A549 (cell line): ENCODE results near the gene SMAD3. TPM values are rescaled to one million over a fixed set of nuclear protein-coding genes. Genes with fewer than 3 reads are reported as not detected.

Source experiments
- ATAC-seq, 2 experiments: fragments of 200-7000 bp in 1 of 2; fragments of >200 bp in 1 of 2; cut with Nextera tagmentation in 1 of 2; cut with Tn5 transposase in 1 of 2; 3 replicates each; pipeline versions ENCODE4 v1.8.0 to v1.9.1; 2018 to 2020; ENCODE audit warnings: mild to moderate bottlenecking in 1 of 2, moderate library complexity in 1 of 2
- CTCF ChIA-PET: fragments of 300-600 bp; sonication (Branson Sonifier 250); formaldehyde crosslinking; extraction: SDS; loops from one replicate; lab custom pipeline; 2021; ENCODE audit warnings: antibody characterized with exemption, inconsistent platforms; lab: Yijun Ruan, JAX
- POLR2A ChIA-PET: fragments of 350-600 bp; formaldehyde crosslinking; extraction: SDS; loops from one replicate; lab custom pipeline; 2021; ENCODE audit warnings: antibody characterized with exemption, inconsistent platforms; lab: Yijun Ruan, JAX
- DNase-seq, 2 experiments: peaks; one replicate each; pipeline versions ENCODE4 v3.0.0 to v3.0.0-alpha.2; 2011 to 2016; ENCODE audit warnings: low read depth in 1 of 2, low spot score in 1 of 2
- FAIRE-seq: peaks from 2 replicates; lab custom pipeline; 2011; peaks lifted over from hg19 to GRCh38; lab: Jason Lieb, UNC
- H3K27ac ChIP-seq, 2 experiments: fragments of >200 bp; sonication (Bioruptor Twin); formaldehyde crosslinking; 3 replicates each; pipeline ENCODE4 v1.5.1; 2016 to 2017
- H3K4me1 ChIP-seq: fragments of >200 bp; sonication (Bioruptor Twin); formaldehyde crosslinking; 3 replicates; pipeline ENCODE4 v1.6.1; 2016
- H3K4me2 ChIP-seq: fragments of >200 bp; sonication (Bioruptor Twin); formaldehyde crosslinking; 3 replicates; pipeline ENCODE4 v1.6.1; 2016
- H3K4me3 ChIP-seq: fragments of >200 bp; sonication (Bioruptor Twin); formaldehyde crosslinking; 3 replicates; pipeline ENCODE4 v1.5.1; 2016
- H3K9me3 ChIP-seq: fragments of >200 bp; sonication (Bioruptor Twin); formaldehyde crosslinking; 3 replicates; pipeline ENCODE4 v1.6.1; 2016
- CBX8 ChIP-seq: fragments of 200-600 bp; sonication (generic); IDR thresholded peaks from 2 replicates; pipeline ENCODE4 v1.6.1; 2016
- EHF ChIP-seq: fragments of 250-450 bp; sonication (Bioruptor Pico); IDR thresholded peaks from 2 replicates; pipeline ENCODE4 v1.5.0; 2020; ENCODE audit warnings: mild to moderate bottlenecking
- EHMT2 ChIP-seq: fragments of 200-600 bp; sonication (generic); IDR thresholded peaks from 2 replicates; pipeline ENCODE4 v1.6.1; 2016; ENCODE audit warnings: antibody characterized with exemption, low read depth, mild to moderate bottlenecking, moderate library complexity
- EP300 ChIP-seq, 2 experiments: fragments of >200 bp; sonication (Bioruptor Twin); formaldehyde crosslinking; IDR thresholded peaks; 2 replicates in 1 of 2; 3 replicates in 1 of 2; pipeline ENCODE4 v1.6.1; 2016 to 2017
- FOSB ChIP-seq: fragments of 250-450 bp; sonication (Bioruptor Pico); IDR thresholded peaks from 2 replicates; pipeline ENCODE4 v1.5.0; 2020; ENCODE audit warnings: mild to moderate bottlenecking, moderate library complexity
- FOSL2 ChIP-seq, 2 experiments: fragments of 450-650 bp in 1 of 2; fragments of >200 bp in 1 of 2; sonication (Bioruptor Twin) in 1 of 2; formaldehyde crosslinking; IDR thresholded peaks; 2 replicates each; pipeline versions ENCODE4 v1.5.0 to v1.6.1; 2016 to 2020; ENCODE audit warnings: mild to moderate bottlenecking in 1 of 2, moderate library complexity in 1 of 2
- FOXS1 ChIP-seq: fragments of 250-450 bp; sonication (Bioruptor Pico); IDR thresholded peaks from 2 replicates; pipeline ENCODE4 v1.5.0; 2020; ENCODE audit warnings: mild to moderate bottlenecking, moderate library complexity
- HDAC2 ChIP-seq: fragments of 200-600 bp; sonication (generic); IDR thresholded peaks from 2 replicates; pipeline ENCODE4 v1.6.1; 2016
- HOXB5 ChIP-seq: fragments of 250-450 bp; sonication (Bioruptor Pico); IDR thresholded peaks from 2 replicates; pipeline ENCODE4 v1.5.0; 2020; ENCODE audit warnings: mild to moderate bottlenecking, moderate library complexity
- JUN ChIP-seq, 2 experiments: fragments of >200 bp; sonication (Bioruptor Twin); formaldehyde crosslinking; IDR thresholded peaks; 2 replicates in 1 of 2; 3 replicates in 1 of 2; pipeline ENCODE4 v1.6.1; 2016 to 2017
- JUNB ChIP-seq: fragments of >200 bp; sonication (Bioruptor Twin); formaldehyde crosslinking; IDR thresholded peaks from 2 replicates; pipeline ENCODE4 v1.6.1; 2016
- MAFK ChIP-seq: fragments of 450-650 bp; IDR thresholded peaks from 2 replicates; pipeline ENCODE4 v1.6.1; 2014; ENCODE audit not compliant: partially characterized antibody
- MYC ChIP-seq: IDR thresholded peaks from 2 replicates; pipeline ENCODE4 v1.6.1; 2012; ENCODE audit warnings: mild to moderate bottlenecking, inconsistent platforms, low read length, improper control_type of control experiment, borderline replicate concordance
- NFE2L2 ChIP-seq: fragments of 150-350 bp; conservative IDR thresholded peaks from 2 replicates; pipeline ENCODE4 v1.6.1; 2014; ENCODE audit warnings: low read length
- NR3C1 ChIP-seq: fragments of >200 bp; sonication (Bioruptor Twin); formaldehyde crosslinking; IDR thresholded peaks from 3 replicates; pipeline ENCODE4 v1.6.1; 2017
- PHF8 ChIP-seq: fragments of 200-600 bp; sonication (generic); IDR thresholded peaks from 2 replicates; pipeline ENCODE4 v1.6.1; 2016; ENCODE audit warnings: low read depth, mild to moderate bottlenecking, antibody characterized with exemption, moderate library complexity, borderline replicate concordance
- POLR2A ChIP-seq: IDR thresholded peaks from 2 replicates; pipeline ENCODE4 v1.6.1; 2012; ENCODE audit warnings: mild to moderate bottlenecking, low read length
- POLR2AphosphoS2 ChIP-seq: conservative IDR thresholded peaks from 2 replicates; pipeline ENCODE4 v1.6.1; 2012; ENCODE audit warnings: low read length, improper control_type of control experiment, inconsistent platforms
- RARB ChIP-seq: fragments of 250-450 bp; sonication (Bioruptor Pico); IDR thresholded peaks from 2 replicates; pipeline ENCODE4 v1.8.0; 2021; ENCODE audit warnings: mild to moderate bottlenecking, moderate library complexity
- RCOR1 ChIP-seq: fragments of 150-350 bp; IDR thresholded peaks from 2 replicates; pipeline ENCODE4 v1.6.1; 2014; ENCODE audit warnings: antibody characterized with exemption, low read length, low read depth
- RFX5 ChIP-seq: fragments of 450-650 bp; IDR thresholded peaks from 2 replicates; pipeline ENCODE4 v1.7.1; 2014; ENCODE audit warnings: antibody characterized with exemption, mild to moderate bottlenecking, moderate library complexity
- RNF2 ChIP-seq: fragments of 200-600 bp; sonication (generic); IDR thresholded peaks from 2 replicates; pipeline ENCODE4 v1.6.1; 2016; ENCODE audit warnings: low read depth, mild to moderate bottlenecking, antibody characterized with exemption, moderate library complexity, borderline replicate concordance
- TFCP2L1 ChIP-seq: fragments of 250-450 bp; sonication (Bioruptor Pico); IDR thresholded peaks from 2 replicates; pipeline ENCODE4 v1.5.0; 2021; ENCODE audit warnings: mild to moderate bottlenecking
- ZFP36 ChIP-seq: fragments of 450-650 bp; IDR thresholded peaks from 2 replicates; pipeline ENCODE4 v1.6.1; 2014; ENCODE audit warnings: borderline replicate concordance; ENCODE audit not compliant: partially characterized antibody
- WGBS: methylation state at CpG from one replicate; pipeline ENCODE4 v1.1.6; 2017; ENCODE audit errors: missing lambda C conversion rate; 5-methylcytosine and 5-hydroxymethylcytosine counted together
- polyA plus RNA-seq, 4 experiments: library from polyadenylated mRNA; depleted of rRNA in 3 of 4; stranded (reverse); fragments of >200 nt; fragmentation: RNase III in 1 of 4; extraction: RNeasy Plus Mini Kit Qiagen cat#74134 plus additional on column Dnase treatment in 1 of 4; gene quantifications; 2 replicates in 3 of 4; 3 replicates in 1 of 4; pipeline ENCODE4 v1.2.3, GENCODE V29; 2011 to 2017
- TF ChIP-seq, protein P1 (sequence below): fragments of 250-450 bp; sonication (Bioruptor Pico); IDR thresholded peaks from 2 replicates; pipeline ENCODE4 v1.5.0; 2021; ENCODE audit warnings: mild to moderate bottlenecking, moderate library complexity, borderline replicate concordance
- TF ChIP-seq, protein P2 (sequence below): fragments of 200-600 bp; sonication (generic); IDR thresholded peaks from 2 replicates; pipeline ENCODE4 v1.6.1; 2016; ENCODE audit warnings: antibody characterized with exemption, mild to moderate bottlenecking, moderate library complexity
- TF ChIP-seq, protein P3 (sequence below): fragments of >200 bp; sonication (Bioruptor Twin); formaldehyde crosslinking; IDR thresholded peaks from 2 replicates; pipeline ENCODE4 v1.6.1; 2016
- TF ChIP-seq, protein P4 (sequence below): fragments of 150-350 bp; IDR thresholded peaks from 2 replicates; pipeline ENCODE4 v1.6.1; 2014; ENCODE audit warnings: low read depth, mild to moderate bottlenecking, low read length
- TF ChIP-seq, protein P5 (sequence below): IDR thresholded peaks from 2 replicates; pipeline ENCODE4 v1.6.1; 2012
- TF ChIP-seq, protein P6 (sequence below): IDR thresholded peaks from 2 replicates; pipeline ENCODE4 v1.6.1; 2012; ENCODE audit warnings: low read depth, borderline replicate concordance
- TF ChIP-seq, protein P7 (sequence below): IDR thresholded peaks from 2 replicates; pipeline ENCODE4 v1.6.1; 2012

Gene SMAD3
- polyA plus RNA-seq, 2 of the 4 experiments (the other 2 are of a cell fraction) = 74.6 to 77.2 TPM

DNA sequence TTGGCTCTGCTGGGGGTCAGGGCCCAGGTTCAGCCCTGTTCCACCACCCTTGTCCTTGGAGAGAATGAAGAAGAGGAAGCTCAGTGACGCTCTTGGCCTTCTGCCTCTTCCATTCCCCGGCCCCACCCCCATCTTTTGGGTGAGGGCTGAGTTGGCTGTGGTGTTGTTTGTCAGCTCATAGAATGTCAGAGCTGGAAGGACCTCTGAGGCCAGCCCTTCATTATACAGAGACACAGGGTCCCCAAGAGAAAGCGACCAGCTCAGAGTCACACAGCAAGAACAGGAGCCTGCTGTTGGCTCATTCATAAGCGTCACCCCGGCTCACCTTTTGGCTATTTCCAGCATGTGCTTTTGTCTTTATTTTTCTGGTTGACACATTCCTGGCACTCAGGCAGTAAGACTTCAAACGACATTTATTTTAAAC, 120.8 kb downstream of the SMAD3 start:
- Histone ChIP-seq H3K4me2 (no peak overlapping the region), H3K9me3 (no peaks in the 10 kb centered on the region), H3K4me1 (peaks cover 53% of the 10 kb centered on the region), H3K27ac (peak overlapping the region in 1 of 2 experiments; percentile 15; a peak in 3 of 6 replicates), H3K4me3 (no peak overlapping the region)
- no peak; a peak in 1 of 6 replicates for ATAC-seq
- WGBS = 86% methylated on average over 6 of the region's 6 CpGs
- no peak for FAIRE-seq
- CTCF ChIA-PET = interaction anchor here (0.9 to 2.0 kb wide), 9 partner anchors 10 to 240 kb away, joined by 3 to 13 read pairs (median 3); no protein-coding TSS in a partner anchor
- DNase-seq = peak in 1 of 2 experiments; percentile 12
- TF ChIP-seq JUN (IDR thresholded peaks at IDR 0.05) (no peak), RARB (no peak), CBX8 (no peak), ZFP36 (no peak), HOXB5 (CRISPR knock-in tag) (no peak), EP300 (IDR thresholded peaks at IDR 0.05) (no peak), POLR2AphosphoS2 (no peak), RNF2 (no peak), FOSL2 (IDR thresholded peaks at IDR 0.05) (no peak), FOSL2 (CRISPR knock-in tag; IDR thresholded peaks at IDR 0.05) (no peak), TFCP2L1 (no peak)
- TF ChIP-seq, protein P1, sequence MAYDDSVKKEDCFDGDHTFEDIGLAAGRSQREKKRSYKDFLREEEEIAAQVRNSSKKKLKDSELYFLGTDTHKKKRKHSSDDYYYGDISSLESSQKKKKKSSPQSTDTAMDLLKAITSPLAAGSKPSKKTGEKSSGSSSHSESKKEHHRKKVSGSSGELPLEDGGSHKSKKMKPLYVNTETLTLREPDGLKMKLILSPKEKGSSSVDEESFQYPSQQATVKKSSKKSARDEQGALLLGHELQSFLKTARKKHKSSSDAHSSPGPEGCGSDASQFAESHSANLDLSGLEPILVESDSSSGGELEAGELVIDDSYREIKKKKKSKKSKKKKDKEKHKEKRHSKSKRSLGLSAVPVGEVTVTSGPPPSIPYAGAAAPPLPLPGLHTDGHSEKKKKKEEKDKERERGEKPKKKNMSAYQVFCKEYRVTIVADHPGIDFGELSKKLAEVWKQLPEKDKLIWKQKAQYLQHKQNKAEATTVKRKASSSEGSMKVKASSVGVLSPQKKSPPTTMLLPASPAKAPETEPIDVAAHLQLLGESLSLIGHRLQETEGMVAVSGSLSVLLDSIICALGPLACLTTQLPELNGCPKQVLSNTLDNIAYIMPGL = no peak
- TF ChIP-seq, protein P2, sequence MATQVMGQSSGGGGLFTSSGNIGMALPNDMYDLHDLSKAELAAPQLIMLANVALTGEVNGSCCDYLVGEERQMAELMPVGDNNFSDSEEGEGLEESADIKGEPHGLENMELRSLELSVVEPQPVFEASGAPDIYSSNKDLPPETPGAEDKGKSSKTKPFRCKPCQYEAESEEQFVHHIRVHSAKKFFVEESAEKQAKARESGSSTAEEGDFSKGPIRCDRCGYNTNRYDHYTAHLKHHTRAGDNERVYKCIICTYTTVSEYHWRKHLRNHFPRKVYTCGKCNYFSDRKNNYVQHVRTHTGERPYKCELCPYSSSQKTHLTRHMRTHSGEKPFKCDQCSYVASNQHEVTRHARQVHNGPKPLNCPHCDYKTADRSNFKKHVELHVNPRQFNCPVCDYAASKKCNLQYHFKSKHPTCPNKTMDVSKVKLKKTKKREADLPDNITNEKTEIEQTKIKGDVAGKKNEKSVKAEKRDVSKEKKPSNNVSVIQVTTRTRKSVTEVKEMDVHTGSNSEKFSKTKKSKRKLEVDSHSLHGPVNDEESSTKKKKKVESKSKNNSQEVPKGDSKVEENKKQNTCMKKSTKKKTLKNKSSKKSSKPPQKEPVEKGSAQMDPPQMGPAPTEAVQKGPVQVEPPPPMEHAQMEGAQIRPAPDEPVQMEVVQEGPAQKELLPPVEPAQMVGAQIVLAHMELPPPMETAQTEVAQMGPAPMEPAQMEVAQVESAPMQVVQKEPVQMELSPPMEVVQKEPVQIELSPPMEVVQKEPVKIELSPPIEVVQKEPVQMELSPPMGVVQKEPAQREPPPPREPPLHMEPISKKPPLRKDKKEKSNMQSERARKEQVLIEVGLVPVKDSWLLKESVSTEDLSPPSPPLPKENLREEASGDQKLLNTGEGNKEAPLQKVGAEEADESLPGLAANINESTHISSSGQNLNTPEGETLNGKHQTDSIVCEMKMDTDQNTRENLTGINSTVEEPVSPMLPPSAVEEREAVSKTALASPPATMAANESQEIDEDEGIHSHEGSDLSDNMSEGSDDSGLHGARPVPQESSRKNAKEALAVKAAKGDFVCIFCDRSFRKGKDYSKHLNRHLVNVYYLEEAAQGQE = no peak
- TF ChIP-seq, protein P3, sequence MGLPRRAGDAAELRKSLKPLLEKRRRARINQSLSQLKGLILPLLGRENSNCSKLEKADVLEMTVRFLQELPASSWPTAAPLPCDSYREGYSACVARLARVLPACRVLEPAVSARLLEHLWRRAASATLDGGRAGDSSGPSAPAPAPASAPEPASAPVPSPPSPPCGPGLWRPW = no peak
- TF ChIP-seq, protein P4, sequence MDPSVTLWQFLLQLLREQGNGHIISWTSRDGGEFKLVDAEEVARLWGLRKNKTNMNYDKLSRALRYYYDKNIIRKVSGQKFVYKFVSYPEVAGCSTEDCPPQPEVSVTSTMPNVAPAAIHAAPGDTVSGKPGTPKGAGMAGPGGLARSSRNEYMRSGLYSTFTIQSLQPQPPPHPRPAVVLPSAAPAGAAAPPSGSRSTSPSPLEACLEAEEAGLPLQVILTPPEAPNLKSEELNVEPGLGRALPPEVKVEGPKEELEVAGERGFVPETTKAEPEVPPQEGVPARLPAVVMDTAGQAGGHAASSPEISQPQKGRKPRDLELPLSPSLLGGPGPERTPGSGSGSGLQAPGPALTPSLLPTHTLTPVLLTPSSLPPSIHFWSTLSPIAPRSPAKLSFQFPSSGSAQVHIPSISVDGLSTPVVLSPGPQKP = no peak
- POLR2A ChIA-PET = no interaction called here

DNA sequence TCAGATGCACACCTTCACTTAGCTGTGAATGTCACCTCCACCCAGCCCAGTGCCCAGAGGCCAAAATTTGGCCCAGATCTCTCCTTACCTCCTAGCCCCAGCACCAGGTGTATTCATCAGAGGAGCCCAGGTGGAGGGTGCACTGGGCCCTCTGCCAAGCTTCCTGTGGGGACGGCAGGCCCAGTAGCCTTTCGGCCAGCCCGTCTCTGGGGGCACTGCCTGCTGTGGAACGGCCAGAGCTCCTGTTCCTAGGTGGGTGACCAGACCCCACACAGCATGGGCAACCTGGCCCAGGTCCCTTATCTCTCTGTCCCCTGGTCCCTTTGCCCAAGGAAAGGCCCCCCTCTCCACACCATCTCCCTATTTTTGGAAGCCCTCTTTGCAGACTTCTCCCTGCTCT, 121.3 kb downstream of the SMAD3 start:
- H3K4me1 ChIP-seq = peaks cover 57% of the 10 kb centered on the region
- no peak for FAIRE-seq
- WGBS = 91% methylated on average over 4 of the region's 4 CpGs

More for the DNA sequence above, 121.3 kb downstream of the SMAD3 start:
- H3K9me3 ChIP-seq = no peaks in the 10 kb centered on the region
- ChIA-PET POLR2A (no interaction called here), CTCF (interaction anchor here (0.9 to 2.0 kb wide), 7 partner anchors 10 to 240 kb away, joined by 3 to 13 read pairs (median 3); no protein-coding TSS in a partner anchor)
- H3K4me3 ChIP-seq = no peak overlapping the region
- no peak overlapping the region for H3K4me2 ChIP-seq
- TF ChIP-seq FOXS1 (CRISPR knock-in tag) (no peak), MYC (no peak), ZFP36 (no peak), RCOR1 (no peak), CBX8 (no peak), PHF8 (no peak), POLR2A (no peak), FOSB (no peak), HDAC2 (no peak), RFX5 (no peak), MAFK (no peak), JUNB (no peak), TFCP2L1 (no peak), NFE2L2 (no peak), EHMT2 (no peak), EHF (CRISPR knock-in tag) (no peak), NR3C1 (no peak)
- TF ChIP-seq, protein P5, sequence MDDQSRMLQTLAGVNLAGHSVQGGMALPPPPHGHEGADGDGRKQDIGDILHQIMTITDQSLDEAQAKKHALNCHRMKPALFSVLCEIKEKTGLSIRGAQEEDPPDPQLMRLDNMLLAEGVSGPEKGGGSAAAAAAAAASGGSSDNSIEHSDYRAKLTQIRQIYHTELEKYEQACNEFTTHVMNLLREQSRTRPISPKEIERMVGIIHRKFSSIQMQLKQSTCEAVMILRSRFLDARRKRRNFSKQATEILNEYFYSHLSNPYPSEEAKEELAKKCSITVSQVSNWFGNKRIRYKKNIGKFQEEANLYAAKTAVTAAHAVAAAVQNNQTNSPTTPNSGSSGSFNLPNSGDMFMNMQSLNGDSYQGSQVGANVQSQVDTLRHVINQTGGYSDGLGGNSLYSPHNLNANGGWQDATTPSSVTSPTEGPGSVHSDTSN = no peak
- TF ChIP-seq, protein P6, sequence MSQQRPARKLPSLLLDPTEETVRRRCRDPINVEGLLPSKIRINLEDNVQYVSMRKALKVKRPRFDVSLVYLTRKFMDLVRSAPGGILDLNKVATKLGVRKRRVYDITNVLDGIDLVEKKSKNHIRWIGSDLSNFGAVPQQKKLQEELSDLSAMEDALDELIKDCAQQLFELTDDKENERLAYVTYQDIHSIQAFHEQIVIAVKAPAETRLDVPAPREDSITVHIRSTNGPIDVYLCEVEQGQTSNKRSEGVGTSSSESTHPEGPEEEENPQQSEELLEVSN = no peak
- TF ChIP-seq, protein P7, sequence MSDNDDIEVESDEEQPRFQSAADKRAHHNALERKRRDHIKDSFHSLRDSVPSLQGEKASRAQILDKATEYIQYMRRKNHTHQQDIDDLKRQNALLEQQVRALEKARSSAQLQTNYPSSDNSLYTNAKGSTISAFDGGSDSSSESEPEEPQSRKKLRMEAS = no peak
- H3K27ac ChIP-seq = peak overlapping the region in 1 of 2 experiments; percentile 15; a peak in 1 of 6 replicates
- ATAC-seq (0 out of 6 replicates have a peak, but pooled peaks of 1 of the 2 experiments have one; percentile 1), DNase-seq (no peak)
